AG04450 (cell line): ENCODE data around the gene KIAA1549. TPM values are rescaled to one million over a fixed set of nuclear protein-coding genes. Genes with fewer than 3 reads are reported as not detected.

Source experiments
- CTCF ChIA-PET: fragments of 300-600, 350-600 bp; formaldehyde crosslinking; extraction: SDS; loops from one replicate; lab custom pipeline; 2022; ENCODE audit warnings: antibody characterized with exemption, inconsistent platforms; lab: Charles Lee
- POLR2A ChIA-PET: fragments of 350-600 bp; formaldehyde crosslinking; extraction: SDS; loops from one replicate; lab custom pipeline; 2021; ENCODE audit warnings: antibody characterized with exemption, inconsistent platforms; lab: Yijun Ruan, JAX
- DNase-seq: peaks from one replicate; pipeline ENCODE4 v3.0.0-alpha.2; 2011; ENCODE audit warnings: low read depth, low spot score
- H3K27ac ChIP-seq: one replicate; pipeline ENCODE4 v1.5.1; 2012; ENCODE audit warnings: low read depth, low read length, control low read depth
- H3K27me3 ChIP-seq: one replicate; pipeline ENCODE4 v1.6.0; 2012; ENCODE audit warnings: low read length; ENCODE audit not compliant: control insufficient read depth, insufficient read depth
- H3K4me3 ChIP-seq: 2 replicates; pipeline ENCODE4 v1.5.1; 2011; ENCODE audit warnings: mild to moderate bottlenecking, low read depth, low read length, control low read depth
- H3K9me3 ChIP-seq: 2 replicates; pipeline ENCODE4 v1.5.1; 2012; ENCODE audit warnings: low read length; ENCODE audit not compliant: control insufficient read depth, insufficient read depth
- CTCF ChIP-seq: IDR thresholded peaks from 2 replicates; pipeline ENCODE4 v1.5.1; 2011; ENCODE audit warnings: low read depth, low read length, control low read depth, inconsistent platforms
- polyA plus RNA-seq: library from polyadenylated mRNA; depleted of rRNA; stranded (reverse); fragments of >200 nt; gene quantifications from 2 replicates; pipeline ENCODE4 v1.2.3, GENCODE V29; 2011

KIAA1549 gene
- polyA plus RNA-seq, 1 experiment = 2.9 TPM

DNA sequence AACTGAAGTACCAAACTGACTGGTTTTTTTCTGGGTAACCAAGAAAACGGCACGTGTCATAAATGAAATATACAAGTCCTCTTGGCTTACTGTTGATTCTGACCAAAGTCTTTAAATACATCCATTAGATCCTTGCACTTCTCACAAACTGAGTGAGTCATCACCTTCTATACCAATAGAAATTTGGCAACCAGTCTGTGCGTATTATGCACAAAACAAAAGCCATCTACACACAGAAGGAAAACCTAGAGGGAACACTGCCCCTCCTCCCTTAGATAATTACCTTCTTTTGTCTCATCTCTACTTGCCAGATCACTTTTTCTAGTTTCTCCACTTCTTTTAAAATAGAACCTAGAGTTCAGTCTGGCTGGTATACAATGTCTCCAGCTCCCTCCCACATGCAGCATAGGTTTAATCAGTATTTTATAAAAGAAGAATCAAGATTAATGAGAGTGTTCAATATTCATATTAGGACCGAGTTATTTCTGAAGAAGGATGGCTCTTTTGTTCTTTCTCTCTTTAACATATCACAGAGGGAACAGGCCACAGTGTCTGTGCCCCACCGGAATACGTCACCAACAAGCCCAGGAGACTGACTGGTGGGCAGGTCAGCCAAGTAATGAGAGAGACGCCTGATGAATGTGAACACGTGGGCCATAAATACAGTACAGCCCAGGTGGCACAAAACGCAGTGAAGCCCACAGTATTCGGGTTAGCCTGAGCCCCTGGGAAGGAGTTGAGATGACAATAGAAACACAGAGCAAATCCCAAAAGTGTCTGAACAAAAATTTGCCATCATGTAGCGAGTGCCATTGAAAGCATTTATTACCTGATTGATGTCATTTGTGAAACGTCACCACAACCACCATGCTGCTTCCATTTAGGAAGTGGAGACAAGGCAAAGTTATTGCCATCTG lies 91.3 kb downstream of the KIAA1549 start:
- ChIA-PET POLR2A (interaction anchor here (1.3 kb wide), 1 partner anchor 90 kb away, joined by 4 read pairs; no protein-coding TSS in a partner anchor), CTCF (interaction anchor here (0.5 to 0.9 kb wide), 2 partner anchors 10 to 28 kb away, joined by 3 read pairs; no protein-coding TSS in a partner anchor)
- no peak for DNase-seq
- Histone ChIP-seq H3K9me3 (no peaks in the 10 kb centered on the region), H3K27ac (no peak overlapping the region), H3K4me3 (no peak overlapping the region), H3K27me3 (no peaks in the 10 kb centered on the region)
- no peak for TF ChIP-seq CTCF

GRCh38 chr7:138887872-138888656 lies 93.1 kb downstream of the KIAA1549 start:
- ChIA-PET POLR2A (no interaction called here), CTCF (interaction anchor here (0.5 to 3.5 kb wide), 6 partner anchors 19 to 889 kb away, joined by 3 to 74 read pairs (median 4); no protein-coding TSS in a partner anchor)
- no peak for DNase-seq
- Histone ChIP-seq H3K4me3 (no peak overlapping the region), H3K27ac (no peak overlapping the region), H3K9me3 (no peaks in the 10 kb centered on the region), H3K27me3 (no peaks in the 10 kb centered on the region)
- no peak for TF ChIP-seq CTCF

DNA sequence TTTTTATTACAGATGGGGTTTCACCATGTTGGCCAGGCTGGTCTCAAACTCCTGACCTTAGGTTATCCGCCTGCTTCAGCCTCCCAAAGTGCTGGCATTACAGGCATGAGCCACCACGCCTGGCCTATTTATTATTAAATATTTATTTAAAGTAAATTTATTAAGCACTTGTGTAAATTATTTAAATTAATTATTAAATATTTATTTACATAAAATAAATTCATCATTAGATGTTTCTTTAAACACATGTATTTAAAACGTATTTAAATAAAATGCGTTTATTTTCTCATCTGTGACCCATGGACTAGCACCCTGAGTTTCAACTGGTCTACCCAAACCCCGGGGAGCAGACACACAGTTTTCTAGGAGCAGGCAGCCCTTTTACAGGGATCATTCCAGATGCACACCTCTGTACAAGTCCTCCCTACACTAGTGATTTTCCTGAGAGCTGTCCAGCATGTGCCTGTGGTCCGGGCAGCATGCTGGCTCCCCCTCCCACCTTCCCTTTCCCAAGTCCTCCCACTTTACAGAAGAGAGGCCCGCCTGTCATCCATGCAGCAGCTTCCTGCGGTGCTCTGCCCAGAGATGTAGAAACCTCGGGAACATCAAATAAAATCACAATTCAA lies 94.0 kb downstream of the KIAA1549 start:
- ChIA-PET POLR2A (interaction anchor here (0.7 to 1.0 kb wide), 2 partner anchors 93 to 148 kb away, joined by 3 read pairs; partner anchors contain the start of gene ZC3HAV1L), CTCF (interaction anchor here (0.5 to 3.5 kb wide), 55 partner anchors 9 to 1531 kb away, joined by 3 to 74 read pairs (median 5); partner anchors contain the start of gene KIAA1549)
- no peak for TF ChIP-seq CTCF
- Histone ChIP-seq H3K27ac (no peak overlapping the region), H3K27me3 (no peaks in the 10 kb centered on the region), H3K4me3 (no peak overlapping the region), H3K9me3 (no peaks in the 10 kb centered on the region)
- DNase-seq = no peak

DNA sequence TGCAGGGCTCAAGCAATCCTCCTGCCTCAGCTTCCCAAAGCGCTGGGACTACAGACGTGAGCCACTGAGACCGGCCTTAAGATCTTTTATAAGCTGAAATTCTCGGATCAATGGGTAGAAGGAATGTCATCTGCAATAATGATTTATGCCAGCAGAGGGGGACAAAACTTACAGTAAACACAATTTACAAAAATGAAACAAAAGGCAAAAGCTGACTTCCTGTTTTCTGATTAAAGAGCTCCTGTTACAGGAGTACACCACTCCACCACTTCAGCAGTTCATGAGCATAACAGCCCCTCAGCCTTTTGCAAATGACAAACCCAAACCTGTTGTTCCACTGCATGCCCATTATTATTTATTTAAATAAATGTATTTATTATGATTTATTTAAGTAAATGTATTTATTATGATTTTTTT lies 94.7 kb downstream of the KIAA1549 start:
- no peaks in the 10 kb centered on the region for H3K9me3 ChIP-seq
- no peak overlapping the region for H3K27ac ChIP-seq
- POLR2A ChIA-PET = interaction anchor here (0.7 to 1.0 kb wide), 2 partner anchors 93 to 149 kb away, joined by 3 read pairs; partner anchors contain the start of gene ZC3HAV1L
- H3K27me3 ChIP-seq = no peaks in the 10 kb centered on the region
- H3K4me3 ChIP-seq = no peak overlapping the region
- DNase-seq = peak; percentile 38
- TF ChIP-seq CTCF = peak; percentile 63
- CTCF ChIA-PET = interaction anchor here (0.5 to 3.5 kb wide), 57 partner anchors 10 to 1532 kb away, joined by 3 to 74 read pairs (median 4); partner anchors contain the start of gene KIAA1549
